A549 (cell line): ENCODE results near the gene LMX1B.

Experiments
- BHLHE40 ChIP-seq: IDR thresholded peaks from 2 replicates; pipeline ENCODE4 v1.6.1; 2012; ENCODE audit warnings: low read depth, low read length, inconsistent platforms
- KDM1A ChIP-seq: fragments of 200-600 bp; sonication (generic); IDR thresholded peaks from 2 replicates; pipeline ENCODE4 v1.6.1; 2016; ENCODE audit warnings: low read depth, mild to moderate bottlenecking
- POLR2A ChIP-seq: IDR thresholded peaks from 2 replicates; pipeline ENCODE4 v1.6.1; 2012; ENCODE audit warnings: mild to moderate bottlenecking, low read length
- POLR2AphosphoS2 ChIP-seq: conservative IDR thresholded peaks from 2 replicates; pipeline ENCODE4 v1.6.1; 2012; ENCODE audit warnings: low read length, improper control_type of control experiment, inconsistent platforms
- REST ChIP-seq: fragments of 200-600 bp; sonication (generic); IDR thresholded peaks from 2 replicates; pipeline ENCODE4 v1.6.1; 2016; ENCODE audit warnings: antibody characterized with exemption, mild to moderate bottlenecking, moderate library complexity
- SREBF2 ChIP-seq: fragments of 450-650 bp; IDR thresholded peaks from 2 replicates; pipeline ENCODE4 v1.6.1; 2014; ENCODE audit warnings: mild to moderate bottlenecking, moderate library complexity

- TF ChIP-seq KDM1A (no peak), POLR2A (no peak), SREBF2 (no peak), REST (no peak), BHLHE40 (no peak), POLR2AphosphoS2 (no peak)
Observed at GRCh38 chr9:126623314-126623666, 9.6 kb downstream of the LMX1B start.
